ENCODE results near the gene OR4D1. TPM values are rescaled to one million over a fixed set of nuclear protein-coding genes. Genes with fewer than 3 reads are reported as not detected.

The OR4D1 gene
- total and polyA plus RNA-seq, 2 of the 13 experiments (the other 11 are each of a cell fraction or from before 2014, with no cell fraction given) = not detected

- Histone ChIP-seq H3K27ac (ENCODE audit: extremely low read length, insufficient read depth, low read length) (no peak overlapping the region), H3K79me2 (ENCODE audit: insufficient read depth, low read length) (no peaks in the 10 kb centered on the region), H4K20me1 (ENCODE audit: insufficient read depth, low read length) (no peaks in the 10 kb centered on the region), H3K9me3 (ENCODE audit: low read length) (no peaks in the 10 kb centered on the region), H3K36me3 (replicated peaks in 1 of 2; ENCODE audit: control insufficient read depth in 1 of 2, insufficient read depth in 2 of 2, low read length in 2 of 2) (no peaks in the 10 kb centered on the region), H3K27me3 (ENCODE audit: control insufficient read depth in 1 of 2, insufficient read depth in 2 of 2, low read length in 2 of 2) (peaks cover 2 to 62% of the 10 kb centered on the region in 2 experiments; a peak in 4 of 5 replicates), H3K4me3 (replicated peaks in 1 of 3; ENCODE audit: insufficient read depth in 1 of 3, low read depth in 2 of 3, low read length in 3 of 3) (no peak overlapping the region), H3K9ac (ENCODE audit: insufficient read depth, low read depth, low read length) (no peak overlapping the region), H3K4me1 (ENCODE audit: insufficient read depth, low read length) (no peaks in the 10 kb centered on the region), H3K4me2 (ENCODE audit: low read depth, low read length) (no peak overlapping the region), H2AFZ (ENCODE audit: low read length) (no peak overlapping the region)
- WGBS (ENCODE audit: low lambda C conversion rate) = 6% methylated on average over 14 of the region's 14 CpGs
- no peak for DNase-seq (ENCODE audit: low spot score)
- no TSS peak for BruUV-seq (replicated peaks)
- TF ChIP-seq ZNF160 (CRISPR knock-in tag; IDR thresholded peaks at IDR 0.05) = 0 out of 2 replicates have a peak, but pooled peaks have one; percentile 34
- no peak for TF ChIP-seq ZNF275 (CRISPR knock-in tag; IDR thresholded peaks at IDR 0.05; ENCODE audit: borderline replicate concordance)
- TF ChIP-seq BRCA1 (CRISPR knock-in tag; IDR thresholded peaks at IDR 0.05) = no peak
- TF ChIP-seq HNF4A (CRISPR knock-in tag; IDR thresholded peaks at IDR 0.05) = peak; percentile 15; the same call in 1 of the 2 replicates
- no peak for TF ChIP-seq IKZF5 (CRISPR knock-in tag; IDR thresholded peaks at IDR 0.05)
- TF ChIP-seq ZNF276 (CRISPR knock-in tag; IDR thresholded peaks at IDR 0.05; ENCODE audit: low read depth) = peak; percentile 100
- intact Hi-C loops (cut with micrococcal nuclease; ENCODE audit: unreplicated experiment) (no loop called here), in situ Hi-C loops (cut with HindIII; ENCODE audit: extremely low pct_ligation_motif_present, low pct_unique_long_range_greater_than_20kb) (no loop called here)
- peak; percentile 31; the same call in 2 of the 3 replicates for ATAC-seq
- CTCF ChIA-PET (ENCODE audit: low intra/inter-chr PET ratio, low total read pairs) = no interaction called here
- FAIRE-seq = no peak
- POLR2A ChIA-PET = interaction anchor here (0.7 kb wide), 1 partner anchor 341 kb away, joined by 3 read pairs; no protein-coding TSS in a partner anchor
These were observed 43.2 kb downstream of the OR4D1 start for GRCh38 chr17:58191241-58191896.

Data from HepG2 (cell line).